Anterior cingulate cortex (tissue), 58 donors: Measurements from ENCODE around the gene DMRT2.

ENCODE experiments used
- DNase-seq, 58 donors: peaks; one replicate each; lab custom pipeline; 2025; lab: John Stamatoyannopoulos, UW

The DMRT2 gene

DNA sequence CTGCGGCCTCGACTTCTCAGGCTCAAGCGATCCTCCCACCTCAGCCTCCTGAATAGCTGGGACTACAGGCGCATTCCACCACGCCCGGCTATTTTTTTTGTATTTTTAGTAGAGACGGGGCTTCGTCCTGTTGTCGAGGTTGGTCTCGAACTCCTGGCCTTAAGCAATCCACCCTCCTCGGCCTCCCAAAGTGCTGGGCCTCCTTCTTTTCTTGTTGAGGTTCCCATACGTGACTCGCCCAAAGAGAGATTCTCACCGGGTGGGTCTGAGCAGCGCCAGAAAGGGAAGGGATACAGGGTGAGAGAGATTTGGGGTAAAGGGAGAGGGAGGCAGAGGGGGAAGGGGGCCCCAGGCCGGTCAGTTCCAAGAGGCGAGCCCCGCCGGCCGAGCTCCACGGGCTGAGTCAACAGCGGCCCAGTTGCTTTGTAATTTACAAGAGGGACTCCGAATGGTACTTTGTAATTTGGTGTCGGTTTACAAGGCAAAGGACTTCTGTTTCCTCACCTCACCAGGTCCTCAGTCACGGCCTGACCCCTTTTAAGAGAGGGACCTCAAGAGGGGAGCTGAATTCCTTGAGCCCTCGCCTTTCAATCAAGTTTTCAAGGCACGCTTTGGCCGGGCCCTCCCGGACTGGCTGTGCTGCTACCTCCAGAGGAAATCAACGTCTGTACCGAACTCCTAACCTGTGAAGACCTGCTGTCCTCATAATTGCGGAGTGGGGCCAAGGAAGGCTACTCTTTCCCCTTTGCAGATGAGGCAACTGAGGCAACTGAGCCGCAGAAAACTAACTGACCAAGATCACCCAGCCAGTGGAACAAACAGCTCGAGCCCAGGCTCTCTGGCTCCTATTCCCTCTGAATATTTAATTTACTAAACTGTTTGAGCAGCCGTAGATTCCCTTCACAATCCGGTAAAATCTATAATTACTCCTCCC, 3.3 kb upstream of the DMRT2 start:
- DNase-seq, result no peak

DNA sequence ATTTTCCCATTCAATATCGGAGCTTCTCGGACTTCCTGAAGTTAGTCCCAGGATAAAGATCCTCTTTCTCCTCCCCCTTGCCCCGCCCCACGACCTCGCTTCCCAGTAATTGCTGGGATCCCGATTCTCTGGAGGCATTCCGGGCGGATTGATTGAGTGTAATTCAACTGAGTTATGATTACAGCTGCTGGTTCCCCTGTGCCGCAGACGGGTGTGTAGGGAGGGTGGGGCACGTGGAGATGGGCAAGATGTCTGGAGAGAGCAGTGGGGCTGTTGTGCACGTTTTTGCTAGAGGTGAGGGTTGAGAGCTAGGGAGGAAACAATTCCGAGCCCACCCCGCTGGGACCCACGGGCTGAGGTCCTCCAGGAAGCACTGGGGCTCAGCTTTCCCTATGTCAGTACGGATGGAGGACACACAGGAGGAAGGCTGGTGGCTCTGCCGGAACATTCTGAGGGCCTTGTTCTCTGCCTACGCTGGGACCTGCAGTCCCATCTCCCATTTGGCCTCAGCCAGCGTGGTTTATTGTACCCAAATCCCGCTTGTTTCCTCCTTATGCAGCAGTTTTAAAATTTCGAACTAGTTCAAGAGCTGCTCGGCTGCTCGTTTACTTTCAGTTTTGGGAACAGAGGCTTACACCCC, 2.4 kb upstream of the DMRT2 start:
- peak in 1 of 58 donors; percentile 5 for DNase-seq

DNA sequence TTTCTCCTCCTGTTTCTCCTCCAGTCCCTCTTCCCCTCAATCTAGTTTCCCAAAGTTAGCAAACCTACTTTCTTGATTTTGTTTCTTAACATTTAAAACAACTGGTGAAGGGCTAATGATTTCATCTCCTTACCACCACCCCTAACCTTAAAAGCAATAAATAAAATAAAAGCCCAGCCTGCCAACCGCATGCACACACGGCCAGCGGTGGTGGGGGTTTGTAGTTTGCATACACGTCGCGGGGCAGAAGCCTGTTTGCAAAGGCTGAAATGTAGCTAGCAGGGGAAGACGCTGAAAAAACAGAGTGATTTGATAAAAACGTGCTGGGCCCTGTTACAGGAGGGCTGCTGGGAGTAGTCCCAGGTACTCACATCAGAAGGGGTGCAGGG, 1.9 kb upstream of the DMRT2 start:
- no peak for DNase-seq

DNA sequence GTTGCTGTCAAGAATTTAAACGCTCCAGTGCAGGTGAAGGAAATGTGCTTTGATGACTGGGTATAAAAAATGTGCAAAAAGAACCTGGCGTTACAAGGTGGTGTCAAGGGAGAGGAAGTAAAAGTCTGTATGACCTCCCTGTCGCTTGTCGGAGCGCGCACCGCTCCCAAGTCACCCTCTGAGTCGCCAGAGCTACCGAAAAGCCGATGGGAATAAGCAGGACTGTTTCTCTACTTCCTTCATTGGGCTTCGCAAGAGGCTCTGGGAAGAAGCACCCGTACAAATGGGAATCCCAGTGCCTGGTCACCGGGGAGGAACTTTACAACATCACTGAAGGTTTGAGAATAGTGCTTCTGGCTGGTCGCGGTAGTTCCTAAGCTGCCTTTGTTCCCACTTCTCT, 1.3 kb upstream of the DMRT2 start:
- DNase-seq, result no peak

DNA sequence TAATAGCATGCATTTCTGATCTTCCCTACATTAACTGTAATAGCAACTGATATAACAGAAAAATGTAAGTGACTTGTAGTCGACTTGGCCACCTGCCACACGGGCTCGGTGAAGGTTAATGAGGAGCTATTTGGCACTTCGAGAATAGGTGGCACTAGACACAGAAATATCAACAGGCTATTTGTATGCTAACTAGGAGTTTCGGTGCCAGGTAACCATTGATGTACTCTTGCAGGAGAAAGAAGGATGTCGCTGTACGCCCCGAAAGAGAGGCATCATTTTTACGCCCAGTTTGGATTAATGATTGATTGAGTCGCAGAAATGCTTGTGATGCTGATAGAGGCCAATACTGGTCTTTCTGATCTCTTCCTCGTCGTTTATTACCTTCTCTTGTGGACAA, 516 bp upstream of the DMRT2 start:
- no peak for DNase-seq

DNA sequence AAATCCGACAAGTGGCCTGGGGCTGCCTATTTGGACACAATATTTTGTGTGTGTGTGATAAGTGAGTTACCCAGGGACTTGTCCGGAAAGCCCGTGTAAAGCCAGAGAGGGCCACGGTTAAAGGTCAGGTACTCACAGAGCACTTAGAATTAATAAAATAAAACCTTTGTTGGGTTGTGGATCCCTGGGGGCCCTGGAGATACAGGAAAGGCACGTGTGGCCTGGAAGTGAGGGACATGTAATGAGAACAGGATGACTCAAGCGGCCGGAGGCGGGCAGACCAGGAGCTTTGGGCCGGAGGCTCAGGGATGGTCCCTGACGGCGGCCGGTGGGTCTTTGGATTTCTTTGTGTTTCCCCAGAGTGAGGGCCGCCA, 1.0 kb downstream of the DMRT2 start:
- no peak for DNase-seq

DNA sequence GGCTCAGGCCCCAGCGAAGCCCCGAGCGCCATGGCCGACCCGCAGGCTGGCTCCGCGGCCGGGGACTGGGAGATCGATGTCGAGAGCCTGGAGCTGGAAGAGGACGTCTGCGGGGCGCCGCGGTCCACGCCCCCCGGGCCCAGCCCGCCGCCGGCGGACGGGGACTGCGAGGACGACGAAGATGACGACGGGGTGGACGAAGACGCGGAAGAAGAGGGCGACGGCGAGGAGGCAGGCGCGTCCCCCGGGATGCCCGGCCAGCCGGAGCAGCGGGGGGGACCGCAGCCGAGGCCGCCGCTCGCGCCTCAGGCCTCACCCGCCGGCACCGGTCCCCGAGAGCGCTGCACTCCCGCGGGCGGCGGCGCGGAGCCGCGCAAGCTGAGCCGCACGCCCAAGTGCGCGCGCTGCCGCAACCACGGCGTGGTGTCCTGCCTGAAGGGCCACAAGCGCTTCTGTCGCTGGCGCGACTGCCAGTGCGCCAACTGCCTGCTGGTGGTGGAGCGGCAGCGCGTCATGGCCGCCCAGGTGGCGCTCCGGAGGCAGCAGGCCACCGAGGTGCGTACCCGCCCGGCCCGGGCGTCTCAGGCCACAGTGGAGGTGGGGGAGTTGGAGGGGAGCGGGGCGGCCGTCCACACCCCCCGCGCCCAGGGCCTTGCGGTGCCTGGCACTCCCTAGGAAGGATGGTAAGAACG, 1.6 kb downstream of the DMRT2 start:
- peak in 39 of 58 donors; percentile 10 to 69 (median 40) for DNase-seq

DNA sequence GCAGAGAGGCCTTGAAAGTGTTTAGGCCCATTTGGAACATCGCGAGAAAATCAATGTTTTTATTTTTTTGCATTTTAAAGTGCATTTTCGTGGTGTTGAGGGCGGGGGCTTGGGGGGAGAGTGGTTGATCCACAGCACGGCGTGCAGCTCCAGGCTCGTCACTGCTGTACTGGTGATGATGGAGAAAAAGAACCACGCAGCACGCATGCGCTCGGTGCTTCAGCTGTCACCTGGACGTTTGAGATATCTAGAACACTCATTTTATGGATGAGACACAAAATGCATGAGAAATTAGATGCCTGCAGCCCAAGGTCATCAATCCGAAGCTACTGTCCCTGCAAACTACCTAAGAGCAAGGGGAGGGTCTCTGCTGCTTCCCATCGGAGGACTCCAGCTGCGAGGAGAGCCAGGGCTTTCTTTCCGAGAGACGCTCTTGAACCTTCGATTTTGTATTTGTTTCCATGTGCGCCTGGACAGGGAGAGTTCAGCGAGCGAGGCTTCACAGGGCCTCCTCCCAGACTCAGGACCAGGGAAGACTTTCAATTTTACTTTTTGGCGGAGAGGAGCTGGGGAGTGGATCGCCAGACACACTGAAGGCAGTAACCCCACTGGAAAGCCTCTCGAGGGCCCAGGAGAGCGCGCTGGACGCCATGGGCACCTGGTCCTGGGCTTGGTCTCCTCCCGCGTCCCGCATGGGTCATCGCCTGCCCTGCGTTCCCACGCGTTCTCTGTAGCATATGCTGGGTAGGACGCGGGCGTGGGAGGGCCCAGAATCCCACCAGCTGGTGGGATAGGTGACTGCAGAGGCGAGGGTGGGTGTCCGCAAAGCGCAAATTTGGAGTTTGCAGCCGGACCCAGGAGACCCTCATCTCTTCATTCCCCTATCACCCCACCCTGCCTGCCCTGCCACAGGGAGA, 2.5 kb downstream of the DMRT2 start:
- DNase-seq, result peak in 10 of 58 donors; percentile 3 to 47 (median 40)

DNA sequence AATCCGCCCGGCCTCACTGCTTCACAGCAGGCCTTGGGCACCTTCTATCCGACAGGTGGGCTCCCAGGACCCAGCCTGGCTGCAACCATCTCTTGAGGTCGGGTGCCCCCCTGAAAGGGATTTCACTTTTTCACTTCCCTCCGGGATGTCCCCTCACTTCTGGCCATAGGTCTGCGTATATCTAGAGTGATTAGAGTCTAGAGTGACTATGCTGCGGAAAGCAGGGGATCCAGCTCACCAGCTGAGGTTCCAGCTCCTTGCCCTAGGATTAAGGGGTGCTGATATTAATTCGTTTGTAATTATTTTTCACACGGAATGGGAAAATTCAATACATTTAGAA, 3.1 kb downstream of the DMRT2 start:
- DNase-seq, result no peak

DNA sequence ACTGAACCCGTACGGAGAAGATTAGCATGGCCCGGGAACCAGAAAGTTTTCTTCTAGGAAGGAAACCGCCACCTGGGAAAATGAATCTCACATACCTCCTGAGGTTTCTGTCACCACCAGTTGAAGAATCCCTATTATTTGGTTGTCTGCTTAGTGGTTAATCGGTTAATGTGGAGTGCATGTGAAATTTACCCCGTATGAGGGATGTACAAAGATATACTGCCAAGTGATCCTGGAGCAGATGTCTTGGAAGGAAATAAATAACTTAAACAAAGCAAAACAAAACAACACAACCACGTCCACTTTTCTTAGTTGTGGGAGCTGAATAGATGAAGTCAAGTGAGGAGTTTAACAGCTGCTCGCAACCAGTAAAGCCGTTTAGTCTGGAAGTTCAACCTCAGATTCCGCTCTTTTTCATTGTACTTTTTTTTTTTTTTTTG, 3.8 kb downstream of the DMRT2 start:
- DNase-seq, result no peak

DNA sequence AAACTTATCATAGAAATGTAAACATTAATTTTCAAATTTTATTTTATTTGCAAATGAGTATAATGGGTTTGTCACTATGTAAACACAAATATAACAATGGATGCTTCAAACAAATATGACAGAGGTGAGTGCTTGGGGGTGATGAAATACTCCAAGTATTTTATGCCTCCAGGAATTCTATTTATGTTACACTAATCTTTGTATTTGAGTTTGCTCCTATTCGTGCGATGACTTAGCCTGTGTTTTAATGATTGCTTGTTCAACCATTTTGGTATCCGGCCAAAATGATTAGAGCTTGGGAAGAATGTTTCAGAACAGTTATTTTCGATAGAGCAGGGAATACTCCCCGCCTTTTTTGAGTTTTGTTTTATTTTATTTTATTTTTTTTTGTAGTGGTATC, 5.0 kb downstream of the DMRT2 start:
- no peak for DNase-seq

DNA sequence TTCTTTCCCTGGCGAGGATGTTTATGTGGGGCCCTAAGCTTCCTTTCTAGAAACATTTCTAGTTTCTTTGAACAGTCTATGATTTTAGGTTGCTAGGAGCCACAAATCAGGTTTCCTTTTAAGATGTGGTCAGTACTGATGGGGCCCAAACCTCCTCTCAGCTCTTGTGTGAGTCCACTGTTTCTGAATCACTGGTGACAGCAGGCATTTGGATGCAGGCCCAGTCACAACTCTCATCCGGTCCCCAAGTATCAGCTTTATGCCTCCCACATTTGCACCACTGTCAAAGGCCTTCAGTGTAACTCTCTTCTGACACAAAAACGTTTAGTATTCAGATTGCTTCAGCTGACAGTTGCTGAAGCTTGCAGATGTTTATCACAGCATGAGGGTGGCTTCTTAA, 7.8 kb downstream of the DMRT2 start:
- peak in 43 of 58 donors; percentile 4 to 89 (median 61) for DNase-seq

DNA sequence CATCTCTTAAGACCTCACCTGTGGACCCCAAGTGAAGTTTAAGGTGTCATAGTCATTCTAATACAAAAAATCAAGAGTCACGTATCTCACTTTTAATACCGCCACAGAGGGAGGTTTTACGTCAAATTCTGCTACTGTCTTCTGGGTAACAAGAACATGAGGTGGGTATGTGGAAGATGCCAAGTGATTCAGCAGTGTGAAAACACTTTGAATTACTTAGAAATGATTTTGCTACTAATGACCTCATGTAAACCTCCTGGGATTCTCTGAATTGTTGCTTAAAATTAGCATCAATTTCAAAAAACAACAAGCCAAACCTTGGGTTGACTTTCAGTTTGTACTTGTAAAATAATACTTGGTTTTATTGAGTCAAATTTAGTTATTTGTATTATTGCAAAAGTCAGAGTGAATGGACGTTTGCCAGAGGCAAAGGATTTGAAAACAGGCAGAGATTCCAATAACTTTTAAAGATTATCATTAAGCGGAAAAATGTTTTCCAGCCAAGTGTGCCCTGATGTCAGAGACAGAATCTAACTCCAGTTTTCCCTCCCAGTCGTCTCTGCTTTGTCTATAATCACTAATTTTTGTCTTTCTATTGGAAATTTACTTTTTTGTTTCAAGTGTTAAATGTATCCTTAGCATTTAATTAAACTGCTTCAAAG, 8.8 kb downstream of the DMRT2 start:
- DNase-seq, result no peak

DNA sequence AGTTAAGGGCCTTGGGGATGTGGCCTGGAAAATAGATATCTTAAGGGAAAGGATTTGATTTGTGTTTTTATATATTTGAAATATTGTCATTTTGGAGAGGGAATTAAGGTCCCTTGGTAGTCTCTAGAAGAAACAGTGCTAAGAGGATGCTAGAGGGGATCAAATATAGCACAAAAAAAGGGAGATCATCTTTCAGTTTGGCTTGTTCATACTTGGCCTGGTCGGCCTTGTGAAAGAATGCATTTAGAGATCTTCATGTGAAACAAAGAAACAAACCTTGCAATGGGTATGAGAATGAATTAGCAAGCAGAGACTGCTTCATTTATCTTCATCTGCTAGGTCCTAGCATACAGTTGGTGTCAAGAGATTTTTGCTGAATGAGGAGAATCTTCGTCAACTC, 15.0 kb downstream of the DMRT2 start:
- no peak for DNase-seq

DNA sequence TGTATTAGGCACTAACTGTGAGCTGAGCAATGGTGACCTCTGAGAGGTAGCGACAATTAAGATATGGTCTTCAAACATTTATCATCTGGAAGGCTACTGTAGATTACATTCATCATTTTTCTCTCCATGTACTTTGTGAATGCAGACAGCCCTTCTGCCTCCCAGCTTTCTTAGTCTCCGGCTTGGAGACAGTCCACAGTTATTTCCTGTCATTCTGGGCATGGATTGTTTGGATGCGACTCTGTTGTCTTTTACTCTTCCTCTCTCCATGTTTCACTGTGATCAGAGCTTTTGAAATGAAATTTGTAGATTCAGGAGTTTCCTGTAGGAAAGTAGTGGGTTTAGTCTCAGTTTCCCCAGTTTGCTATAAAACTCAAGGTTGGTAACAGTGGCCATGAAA, 20.5 kb downstream of the DMRT2 start:
- no peak for DNase-seq

DNA sequence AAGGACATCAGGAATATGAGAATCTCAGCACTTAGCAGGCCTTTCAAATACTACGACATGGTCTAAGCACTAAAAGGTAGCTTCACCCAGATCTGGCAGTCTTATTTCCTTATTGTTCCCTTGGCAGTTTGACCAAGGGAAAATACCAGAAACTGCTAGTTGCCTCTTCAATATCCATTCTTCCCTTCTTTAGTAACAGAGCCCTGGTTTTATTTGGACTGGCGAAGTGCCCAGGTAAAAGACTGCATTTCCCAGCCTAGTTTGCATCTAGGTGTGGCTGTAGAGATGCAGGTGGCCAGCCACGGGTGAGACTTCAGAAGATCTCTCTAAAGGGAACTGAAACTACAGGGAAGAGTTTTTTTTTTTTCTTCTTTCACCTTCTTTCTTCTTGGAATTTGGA, 21.6 kb downstream of the DMRT2 start:
- no peak for DNase-seq

DNA sequence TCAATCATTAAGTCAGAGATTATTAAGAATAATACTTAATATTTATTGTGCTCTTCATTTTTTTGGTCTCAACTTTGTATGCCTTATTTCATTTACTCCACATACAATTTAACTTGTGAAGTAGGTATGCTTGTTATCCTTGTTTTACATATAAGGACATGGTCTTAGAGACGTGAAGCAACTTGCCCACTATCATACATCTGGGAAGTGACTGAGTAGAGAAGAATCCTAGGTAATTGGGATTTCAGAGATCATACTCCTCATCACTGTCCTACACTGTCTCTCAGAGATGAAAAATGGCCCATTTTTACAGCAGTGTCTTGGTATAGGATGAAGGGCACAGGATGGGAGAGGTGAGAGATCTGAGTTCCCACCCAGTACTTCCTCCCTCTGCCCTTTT, 23.3 kb downstream of the DMRT2 start:
- no peak for DNase-seq

DNA sequence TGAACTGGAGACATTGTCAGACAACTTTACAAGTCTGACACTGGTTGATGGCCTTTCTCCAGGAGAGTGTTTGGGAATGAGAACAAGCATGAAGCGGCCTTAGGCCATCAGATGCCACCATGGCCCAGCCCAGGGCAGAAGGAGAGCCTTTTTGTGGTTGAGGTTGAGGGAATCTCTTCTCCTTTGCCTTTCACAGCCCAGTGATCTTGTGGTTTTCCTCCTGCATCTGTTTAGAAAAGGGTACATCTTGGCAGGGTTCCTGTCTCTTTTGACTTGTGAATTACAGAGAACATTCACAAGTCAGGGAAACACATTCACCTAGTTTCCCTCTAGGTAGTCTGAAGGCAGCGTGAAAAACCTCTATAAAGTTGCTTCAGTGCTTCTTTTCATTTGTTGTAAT, 27.5 kb downstream of the DMRT2 start:
- DNase-seq, result no peak

DNA sequence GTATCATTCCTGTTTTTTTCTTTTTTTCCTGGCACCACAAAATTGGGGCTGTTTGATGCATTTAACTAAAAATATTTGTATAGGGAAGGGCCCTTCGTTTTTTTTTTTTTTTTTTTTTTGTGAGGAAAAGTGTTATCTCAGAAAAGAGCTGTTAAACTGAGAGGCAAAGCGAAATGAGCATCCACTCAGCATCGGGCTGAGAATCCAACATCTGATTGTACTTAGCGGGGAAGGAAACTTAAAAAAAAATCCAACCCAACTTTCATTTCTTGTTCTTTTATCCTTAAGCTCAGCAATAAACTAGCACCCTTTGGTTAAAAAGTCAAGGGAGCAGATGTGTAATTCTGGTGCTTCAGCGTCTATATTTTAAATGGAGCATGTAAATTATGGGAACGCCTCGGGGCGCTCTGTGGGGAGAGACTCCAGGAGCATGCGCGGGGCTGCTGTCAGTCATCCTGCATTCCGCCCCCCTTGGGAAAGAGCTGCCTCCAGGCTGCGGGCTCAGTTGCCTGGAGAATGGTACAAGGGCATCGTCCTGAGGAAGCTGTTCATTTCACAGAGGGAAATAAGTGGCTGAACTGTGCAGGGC, 33.3 kb downstream of the DMRT2 start:
- peak in 54 of 58 donors; percentile 7 to 82 (median 56) for DNase-seq
